MCF 10A (cell line): ENCODE data around the gene SULT6B1. TPM values are rescaled to one million over a fixed set of nuclear protein-coding genes. Genes with fewer than 3 reads are reported as not detected.

Experiments
- BruUV-seq: library from RNA; stranded (reverse); fragments of 400-500 nt; replicated peaks from 2 replicates; lab custom pipeline; 2021; lab: Mats Ljungman, UMichigan
- CTCF ChIA-PET: fragments of 300-600 bp; sonication (Branson Sonifier 250); formaldehyde crosslinking; extraction: SDS; loops from one replicate; lab custom pipeline; 2021; ENCODE audit warnings: antibody characterized with exemption, inconsistent platforms; lab: Yijun Ruan, JAX
- POLR2A ChIA-PET: fragments of 300-600, 350-650 bp; sonication (Branson Sonifier 250); formaldehyde crosslinking; extraction: SDS; loops from one replicate; lab custom pipeline; 2020; ENCODE audit warnings: antibody characterized with exemption, inconsistent platforms; lab: Yijun Ruan, JAX
- DNase-seq: peaks from one replicate; pipeline ENCODE4 v3.0.0-alpha.2; 2018; ENCODE audit not compliant: unreplicated experiment
- H3K27ac Mint-ChIP-seq: one replicate; pipeline ENCODE4 v1.8.0; 2022; ENCODE audit warnings: mild to moderate bottlenecking, low read depth, mixed read lengths; ENCODE audit not compliant: unreplicated experiment
- H3K27me3 Mint-ChIP-seq: one replicate; pipeline ENCODE4 v1.8.0; 2022; ENCODE audit warnings: mixed read lengths; ENCODE audit not compliant: insufficient read depth, unreplicated experiment
- H3K36me3 Mint-ChIP-seq: one replicate; pipeline ENCODE4 v1.8.0; 2022; ENCODE audit warnings: mild to moderate bottlenecking, moderate library complexity, mixed read lengths; ENCODE audit not compliant: insufficient read depth, unreplicated experiment
- H3K4me1 Mint-ChIP-seq: one replicate; pipeline ENCODE4 v1.8.0; 2022; ENCODE audit warnings: mixed read lengths; ENCODE audit not compliant: insufficient read depth, unreplicated experiment
- H3K4me3 Mint-ChIP-seq: one replicate; pipeline ENCODE4 v1.8.0; 2022; ENCODE audit warnings: mild to moderate bottlenecking, moderate library complexity, mixed read lengths; ENCODE audit not compliant: unreplicated experiment
- H3K9me3 Mint-ChIP-seq: one replicate; pipeline ENCODE4 v1.8.0; 2022; ENCODE audit warnings: mixed read lengths; ENCODE audit not compliant: unreplicated experiment
- CTCF ChIP-seq: fragments of 200-600 bp; IDR thresholded peaks from one replicate; pipeline ENCODE4 v1.8.0; 2022; ENCODE audit warnings: antibody characterized with exemption, mild to moderate bottlenecking; ENCODE audit not compliant: unreplicated experiment
- intact Hi-C: fragments of 100-400 bp; cut with micrococcal nuclease; formaldehyde crosslinking; loops from 2 replicates; pipeline ENCODE4 v1.14.1; 2022
- total RNA-seq: library from RNA; stranded (reverse); gene quantifications from 2 replicates; pipeline ENCODE4 v1.2.3, GENCODE V29; 2022

Gene SULT6B1
- total RNA-seq, 1 experiment from 2014 or later, result not detected

GRCh38 chr2:37224063-37224462 is 35.6 kb upstream of the SULT6B1 start:
- intact Hi-C loops, result no loop called here
- H3K27ac Mint-ChIP-seq, result no peak overlapping the region
- peaks cover 78% of the 10 kb centered on the region for H3K36me3 Mint-ChIP-seq
- no peak for DNase-seq
- ChIA-PET POLR2A (no interaction called here), CTCF (interaction anchor here (0.7 kb wide), 1 partner anchor 18 kb away, joined by 3 read pairs; no protein-coding TSS in a partner anchor)
- no peaks in the 10 kb centered on the region for H3K9me3 Mint-ChIP-seq
- H3K4me3 Mint-ChIP-seq, result no peak overlapping the region
- H3K4me1 Mint-ChIP-seq, result peaks cover 7% of the 10 kb centered on the region
- no TSS peak for BruUV-seq
- no peaks in the 10 kb centered on the region for H3K27me3 Mint-ChIP-seq
- TF ChIP-seq CTCF, result no peak

GRCh38 chr2:37223131-37223530 is 34.7 kb upstream of the SULT6B1 start:
- TF ChIP-seq CTCF, result no peak
- DNase-seq, result no peak
- H3K4me1 Mint-ChIP-seq, result peaks cover 7% of the 10 kb centered on the region
- no peak overlapping the region for H3K4me3 Mint-ChIP-seq
- no peaks in the 10 kb centered on the region for H3K9me3 Mint-ChIP-seq
- H3K27ac Mint-ChIP-seq, result no peak overlapping the region
- ChIA-PET CTCF (interaction anchor here (0.5 to 1.2 kb wide), 3 partner anchors 10 to 440 kb away, joined by 3 to 4 read pairs (median 3); no protein-coding TSS in a partner anchor), POLR2A (interaction anchor here (0.7 to 1.5 kb wide), 3 partner anchors 8 to 23 kb away, joined by 3 to 5 read pairs (median 5); partner anchors contain the start of genes CEBPZ and NDUFAF7)
- no peaks in the 10 kb centered on the region for H3K27me3 Mint-ChIP-seq
- intact Hi-C loops, result no loop called here
- BruUV-seq, result no TSS peak
- peaks cover 78% of the 10 kb centered on the region for H3K36me3 Mint-ChIP-seq

GRCh38 chr2:37219046-37219445 is 30.6 kb upstream of the SULT6B1 start:
- no TSS peak for BruUV-seq
- no peak overlapping the region for H3K27ac Mint-ChIP-seq
- POLR2A ChIA-PET, result interaction anchor here (0.6 to 3.6 kb wide), 8 partner anchors 9 to 577 kb away, joined by 3 to 13 read pairs (median 3); partner anchors contain the start of genes CEBPZ and NDUFAF7
- H3K9me3 Mint-ChIP-seq, result no peaks in the 10 kb centered on the region
- CTCF ChIA-PET, result interaction anchor here (0.9 to 1.1 kb wide), 3 partner anchors 16 to 50 kb away, joined by 3 to 5 read pairs (median 4); no protein-coding TSS in a partner anchor
- H3K4me1 Mint-ChIP-seq, result no peaks in the 10 kb centered on the region
- peaks cover 83% of the 10 kb centered on the region for H3K36me3 Mint-ChIP-seq
- no peak for TF ChIP-seq CTCF
- no peak overlapping the region for H3K4me3 Mint-ChIP-seq
- no peaks in the 10 kb centered on the region for H3K27me3 Mint-ChIP-seq
- DNase-seq, result no peak
- intact Hi-C loops, result no loop called here

GRCh38 chr2:37215250-37215649 is 26.8 kb upstream of the SULT6B1 start:
- DNase-seq, result no peak
- intact Hi-C loops, result no loop called here
- Mint-ChIP-seq H3K36me3 (peaks cover 85% of the 10 kb centered on the region), H3K9me3 (no peaks in the 10 kb centered on the region), H3K27me3 (no peaks in the 10 kb centered on the region), H3K4me1 (peaks cover 6% of the 10 kb centered on the region), H3K27ac (no peak overlapping the region), H3K4me3 (no peak overlapping the region)
- POLR2A ChIA-PET, result interaction anchor here (1.5 to 2.7 kb wide), 2 partner anchors 9 to 17 kb away, joined by 5 to 14 read pairs; partner anchors contain the start of genes CEBPZ and NDUFAF7
- no peak for TF ChIP-seq CTCF
- CTCF ChIA-PET, result interaction anchor here (0.5 to 1.0 kb wide), 3 partner anchors 47 to 676 kb away, joined by 3 to 5 read pairs (median 3); no protein-coding TSS in a partner anchor
- BruUV-seq, result no TSS peak
